Smooth muscle cell (in vitro differentiated cells): ENCODE data around the gene CACNB3. TPM values are rescaled to one million over a fixed set of nuclear protein-coding genes. Genes with fewer than 3 reads are reported as not detected.

Experiments
- DNase-seq: peaks from one replicate; lab custom pipeline; 2025; ENCODE audit not compliant: unreplicated experiment; lab: John Stamatoyannopoulos, UW
- H2AFZ ChIP-seq: fragments of 200-600 bp; sonication (generic); 2 replicates; pipeline ENCODE4 v1.6.0; 2016; ENCODE audit warnings: antibody characterized with exemption, low read depth, mild to moderate bottlenecking
- H3F3A ChIP-seq: fragments of 200-600 bp; sonication (generic); 2 replicates; pipeline ENCODE4 v1.6.0; 2017; ENCODE audit warnings: antibody characterized with exemption, low read depth
- H3K27ac ChIP-seq: fragments of 200-600 bp; sonication (generic); 2 replicates; pipeline ENCODE4 v1.5.1; 2016; ENCODE audit warnings: low read depth, mild to moderate bottlenecking
- H3K27me3 ChIP-seq: fragments of 200-600 bp; sonication (generic); 2 replicates; pipeline ENCODE4 v1.6.1; 2016; ENCODE audit warnings: low read depth, mild to moderate bottlenecking
- H3K36me3 ChIP-seq: fragments of 200-600 bp; sonication (generic); 2 replicates; pipeline ENCODE4 v1.5.1; 2016; ENCODE audit warnings: low read depth
- H3K4me1 ChIP-seq: fragments of 200-600 bp; sonication (generic); 2 replicates; pipeline ENCODE4 v1.5.1; 2016; ENCODE audit warnings: low read depth
- H3K4me2 ChIP-seq: fragments of 200-600 bp; sonication (generic); 2 replicates; pipeline ENCODE4 v1.6.0; 2016; ENCODE audit warnings: mild to moderate bottlenecking
- H3K4me3 ChIP-seq: fragments of 200-600 bp; sonication (generic); 2 replicates; pipeline ENCODE4 v1.5.1; 2016; ENCODE audit warnings: mild to moderate bottlenecking
- H3K79me2 ChIP-seq: fragments of 200-600 bp; sonication (generic); 2 replicates; pipeline ENCODE4 v1.6.0; 2016; ENCODE audit warnings: low read depth, mild to moderate bottlenecking
- H3K9ac ChIP-seq: fragments of 200-600 bp; sonication (generic); 2 replicates; pipeline ENCODE4 v1.6.0; 2016; ENCODE audit warnings: low read depth
- H3K9me3 ChIP-seq: fragments of 200-600 bp; sonication (generic); replicated peaks from 2 replicates; pipeline ENCODE4 v1.5.1; 2016; ENCODE audit warnings: low read depth
- H4K20me1 ChIP-seq: fragments of 200-600 bp; sonication (generic); 2 replicates; pipeline ENCODE4 v1.6.0; 2016; ENCODE audit warnings: low read depth
- CTCF ChIP-seq: fragments of 200-600 bp; sonication (generic); IDR thresholded peaks from 2 replicates; pipeline ENCODE4 v1.5.1; 2017; ENCODE audit warnings: borderline replicate concordance, mild to moderate bottlenecking, antibody characterized with exemption; ENCODE audit not compliant: insufficient read depth, poor library complexity, severe bottlenecking
- WGBS: methylation state at CpG from one replicate; pipeline ENCODE4 v1.1.7; 2016; ENCODE audit warnings: low lambda C conversion rate; 5-methylcytosine and 5-hydroxymethylcytosine counted together
- polyA plus RNA-seq: library from polyadenylated mRNA; unstranded; fragments of >200 nt; fragmentation: Nextera tagmentation; extraction: Ambion mirVana; gene quantifications from 2 replicates; pipeline ENCODE4 v1.2.1, GENCODE V29; 2016
- total RNA-seq: library from RNA; depleted of rRNA; stranded (reverse); fragments of >200 nt; gene quantifications from 2 replicates; pipeline ENCODE4 v1.2.3, GENCODE V29; 2014

Gene CACNB3
- total and polyA plus RNA-seq, 2 experiments from 2014 or later: 18.5 to 21.7 TPM

- H3K36me3 ChIP-seq: no peaks in the 10 kb centered on the region
- H3K79me2 ChIP-seq: peaks cover 35% of the 10 kb centered on the region
- no peak overlapping the region for H3K27ac ChIP-seq
- DNase-seq: no peak
- H3K9me3 ChIP-seq: no peaks in the 10 kb centered on the region
- peaks cover 95% of the 10 kb centered on the region for H4K20me1 ChIP-seq
- H3K9ac ChIP-seq: no peak overlapping the region
- no peaks in the 10 kb centered on the region for H3K27me3 ChIP-seq
- no peak for TF ChIP-seq CTCF
- H3K4me3 ChIP-seq: no peak overlapping the region
- H3K4me1 ChIP-seq: peaks cover 10% of the 10 kb centered on the region
- 95% methylated on average over 47 of the region's 63 CpGs for WGBS
- no peaks in the 10 kb centered on the region for H3F3A ChIP-seq
- no peak overlapping the region for H3K4me2 ChIP-seq
- no peak overlapping the region for H2AFZ ChIP-seq
Observed at GRCh38 chr12:48782457-48783395, 35.6 kb upstream of the CACNB3 start.

- 97% methylated on average over 4 of the region's 4 CpGs for WGBS
- TF ChIP-seq CTCF: no peak
- DNase-seq: no peak
- peaks cover 13% of the 10 kb centered on the region for H3K4me1 ChIP-seq
- peaks cover 90% of the 10 kb centered on the region for H4K20me1 ChIP-seq
- no peaks in the 10 kb centered on the region for H3F3A ChIP-seq
- H3K9me3 ChIP-seq: no peaks in the 10 kb centered on the region
- no peak overlapping the region for H3K9ac ChIP-seq
- no peak overlapping the region for H3K4me3 ChIP-seq
- no peak overlapping the region for H3K4me2 ChIP-seq
- peaks cover 42% of the 10 kb centered on the region for H3K79me2 ChIP-seq
- no peaks in the 10 kb centered on the region for H3K27me3 ChIP-seq
- H3K27ac ChIP-seq: no peak overlapping the region
- H2AFZ ChIP-seq: no peak overlapping the region
- H3K36me3 ChIP-seq: no peaks in the 10 kb centered on the region
Observed at GRCh38 chr12:48783432-48783831, 34.9 kb upstream of the CACNB3 start.

GRCh38 chr12:48786591-48787544 is 31.4 kb upstream of the CACNB3 start:
- no peak overlapping the region for H2AFZ ChIP-seq
- TF ChIP-seq CTCF: no peak
- no peak overlapping the region for H3K9ac ChIP-seq
- no peak for DNase-seq
- peaks cover 45% of the 10 kb centered on the region for H3K79me2 ChIP-seq
- peak overlapping the region; percentile 97 for H3K4me2 ChIP-seq
- 58% methylated on average over 7 of the region's 7 CpGs for WGBS
- H3F3A ChIP-seq: no peaks in the 10 kb centered on the region
- H3K27ac ChIP-seq: no peak overlapping the region
- H4K20me1 ChIP-seq: peaks cover 59% of the 10 kb centered on the region
- peak overlapping the region; percentile 96 for H3K4me3 ChIP-seq
- H3K9me3 ChIP-seq: no peaks in the 10 kb centered on the region
- H3K4me1 ChIP-seq: peaks cover 21% of the 10 kb centered on the region
- no peaks in the 10 kb centered on the region for H3K36me3 ChIP-seq
- H3K27me3 ChIP-seq: no peaks in the 10 kb centered on the region
